Prostate gland (tissue), 2 donors: Measurements from ENCODE around the gene CORIN.

Source experiments
- POLR2AphosphoS5 ChIP-seq: sonication (generic); formaldehyde crosslinking; IDR thresholded peaks from one replicate; pipeline ENCODE4 v1.6.1; 2017; ENCODE audit warnings: antibody characterized with exemption
- TF ChIP-seq, protein P1 (sequence below), 4 experiments: fragments of 200-600 bp in 2 of 4; fragments of 450-650 bp in 2 of 4; sonication (generic) in 2 of 4; IDR thresholded peaks; 1 replicate in 3 of 4; 2 replicates in 1 of 4; pipeline ENCODE4 v1.5.1; 2016 to 2019; ENCODE audit warnings: antibody characterized with exemption in 4 of 4, mild to moderate bottlenecking in 2 of 4, moderate library complexity in 2 of 4

DNA sequence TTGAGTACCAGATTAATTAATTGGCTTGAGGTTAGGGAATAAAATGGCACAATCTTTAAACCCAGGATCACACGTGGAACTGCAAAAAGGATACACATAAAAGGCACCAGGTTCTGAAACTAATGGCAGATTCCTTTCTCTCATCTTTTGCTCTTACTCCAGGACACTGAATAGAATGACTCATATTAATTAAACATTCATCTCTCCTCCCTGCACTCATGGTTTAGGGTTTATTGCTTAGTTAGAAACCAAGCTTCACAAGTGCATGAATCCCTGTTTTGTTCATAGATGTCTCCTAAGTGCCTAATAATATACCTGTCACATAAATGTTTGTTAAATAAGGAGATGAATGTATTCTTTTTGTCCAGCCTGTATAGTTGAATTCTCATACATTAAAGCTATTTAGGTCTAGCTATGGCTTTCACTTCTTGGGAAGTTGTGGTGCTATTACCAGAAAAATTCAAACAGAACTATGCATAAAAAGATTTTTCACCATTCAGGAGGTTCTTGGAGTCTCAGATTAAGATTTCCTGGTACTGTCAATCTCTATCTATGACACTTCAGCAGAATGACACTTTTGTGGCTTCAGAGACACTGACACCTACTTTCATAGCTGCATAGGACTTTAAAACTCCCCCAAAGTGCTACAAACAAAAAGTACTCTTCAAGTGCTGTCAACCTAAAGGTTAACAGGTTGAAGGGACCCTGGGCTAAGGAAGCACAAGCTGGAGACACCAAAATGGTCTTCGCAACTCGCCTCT lies 7.4 kb downstream of the CORIN start:
- TF ChIP-seq, protein P1, sequence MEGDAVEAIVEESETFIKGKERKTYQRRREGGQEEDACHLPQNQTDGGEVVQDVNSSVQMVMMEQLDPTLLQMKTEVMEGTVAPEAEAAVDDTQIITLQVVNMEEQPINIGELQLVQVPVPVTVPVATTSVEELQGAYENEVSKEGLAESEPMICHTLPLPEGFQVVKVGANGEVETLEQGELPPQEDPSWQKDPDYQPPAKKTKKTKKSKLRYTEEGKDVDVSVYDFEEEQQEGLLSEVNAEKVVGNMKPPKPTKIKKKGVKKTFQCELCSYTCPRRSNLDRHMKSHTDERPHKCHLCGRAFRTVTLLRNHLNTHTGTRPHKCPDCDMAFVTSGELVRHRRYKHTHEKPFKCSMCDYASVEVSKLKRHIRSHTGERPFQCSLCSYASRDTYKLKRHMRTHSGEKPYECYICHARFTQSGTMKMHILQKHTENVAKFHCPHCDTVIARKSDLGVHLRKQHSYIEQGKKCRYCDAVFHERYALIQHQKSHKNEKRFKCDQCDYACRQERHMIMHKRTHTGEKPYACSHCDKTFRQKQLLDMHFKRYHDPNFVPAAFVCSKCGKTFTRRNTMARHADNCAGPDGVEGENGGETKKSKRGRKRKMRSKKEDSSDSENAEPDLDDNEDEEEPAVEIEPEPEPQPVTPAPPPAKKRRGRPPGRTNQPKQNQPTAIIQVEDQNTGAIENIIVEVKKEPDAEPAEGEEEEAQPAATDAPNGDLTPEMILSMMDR (IDR thresholded peaks at IDR 0.05), result no peak
- TF ChIP-seq POLR2AphosphoS5, result no peak
